HepG2 (cell line): ENCODE results near the gene NIFK. TPM values are rescaled to one million over a fixed set of nuclear protein-coding genes. Genes with fewer than 3 reads are reported as not detected.

Experiments used
- ARID2 ChIP-seq: sonication (generic); formaldehyde crosslinking; IDR thresholded peaks from 2 replicates; pipeline ENCODE4 v1.8.1; 2022; ENCODE audit warnings: mild to moderate bottlenecking, missing genetic modification reagents, borderline replicate concordance
- ATF3 ChIP-seq: sonication (generic); formaldehyde crosslinking; IDR thresholded peaks from 2 replicates; pipeline ENCODE4 v1.4.0; 2020; ENCODE audit warnings: missing genetic modification reagents
- BATF2 ChIP-seq: sonication (generic); formaldehyde crosslinking; IDR thresholded peaks from 2 replicates; pipeline ENCODE4 v1.8.0; 2022; ENCODE audit warnings: mild to moderate bottlenecking, missing genetic modification reagents, moderate library complexity
- CENPBD1 ChIP-seq: sonication (generic); formaldehyde crosslinking; IDR thresholded peaks from 2 replicates; pipeline ENCODE4 v1.8.0; 2022; ENCODE audit warnings: missing genetic modification reagents, low read depth, mild to moderate bottlenecking, borderline replicate concordance
- FOXJ3 ChIP-seq: sonication (generic); formaldehyde crosslinking; IDR thresholded peaks from 2 replicates; pipeline ENCODE4 v1.4.0; 2020; ENCODE audit warnings: missing genetic modification reagents, mild to moderate bottlenecking, borderline replicate concordance
- HIVEP1 ChIP-seq: sonication (generic); formaldehyde crosslinking; IDR thresholded peaks from 2 replicates; pipeline ENCODE4 v1.4.0; 2020; ENCODE audit warnings: mild to moderate bottlenecking, missing genetic modification reagents
- JARID2 ChIP-seq: sonication (generic); formaldehyde crosslinking; IDR thresholded peaks from 2 replicates; pipeline ENCODE4 v1.8.1; 2023; ENCODE audit warnings: missing genetic modification reagents, inconsistent platforms; ENCODE audit not compliant: insufficient replicate concordance
- KDM2A ChIP-seq: sonication (generic); formaldehyde crosslinking; IDR thresholded peaks from 2 replicates; pipeline ENCODE4 v1.4.0; 2020; ENCODE audit warnings: low read depth, missing genetic modification reagents, borderline replicate concordance
- KDM5B ChIP-seq: sonication (generic); formaldehyde crosslinking; IDR thresholded peaks from 2 replicates; pipeline ENCODE4 v1.4.0; 2020; ENCODE audit warnings: missing genetic modification reagents, mild to moderate bottlenecking, borderline replicate concordance
- KLF15 ChIP-seq: sonication (generic); formaldehyde crosslinking; IDR thresholded peaks from 2 replicates; pipeline ENCODE4 v1.8.1; 2023; ENCODE audit warnings: borderline replicate concordance, mild to moderate bottlenecking, inconsistent platforms, missing genetic modification reagents, mixed read lengths
- MIER3 ChIP-seq: IDR thresholded peaks from 2 replicates; pipeline ENCODE4 v1.6.1; 2016; ENCODE audit warnings: missing compliant biosample characterization, borderline replicate concordance
- NCOA2 ChIP-seq: sonication (generic); formaldehyde crosslinking; IDR thresholded peaks from 2 replicates; pipeline ENCODE4 v1.8.0; 2022; ENCODE audit warnings: inconsistent platforms
- PTBP1 ChIP-seq: fragments of 200-400 bp; formaldehyde crosslinking; IDR thresholded peaks from 2 replicates; pipeline ENCODE4 v1.6.1; 2018; ENCODE audit warnings: low read length, low read depth; ENCODE audit not compliant: poor library complexity, severe bottlenecking
- RARA ChIP-seq: IDR thresholded peaks from 2 replicates; pipeline ENCODE4 v1.6.1; 2016; ENCODE audit warnings: missing genetic modification reagents, missing compliant biosample characterization
- RELA ChIP-seq: sonication (generic); formaldehyde crosslinking; IDR thresholded peaks from 2 replicates; pipeline ENCODE4 v1.4.0; 2020; ENCODE audit warnings: missing genetic modification reagents
- SIX4 ChIP-seq: sonication (generic); formaldehyde crosslinking; IDR thresholded peaks from 2 replicates; pipeline ENCODE4 v1.4.0; 2020; ENCODE audit warnings: missing genetic modification reagents
- TGIF2 ChIP-seq: IDR thresholded peaks from 2 replicates; pipeline ENCODE4 v1.6.1; 2016; ENCODE audit warnings: control low read depth, missing compliant biosample characterization
- TRAFD1 ChIP-seq: sonication (generic); formaldehyde crosslinking; IDR thresholded peaks from 2 replicates; pipeline ENCODE4 v1.5.1; 2020; ENCODE audit warnings: missing genetic modification reagents, mild to moderate bottlenecking, borderline replicate concordance
- ZEB1 ChIP-seq: IDR thresholded peaks from 2 replicates; pipeline ENCODE4 v1.6.1; 2012; ENCODE audit warnings: mild to moderate bottlenecking, low read depth, inconsistent platforms; ENCODE audit not compliant: insufficient replicate concordance
- ZFAT ChIP-seq: sonication (generic); formaldehyde crosslinking; conservative IDR thresholded peaks from 2 replicates; pipeline ENCODE4 v1.8.1; 2023; ENCODE audit warnings: missing genetic modification reagents, inconsistent platforms
- ZNF543 ChIP-seq: sonication (generic); formaldehyde crosslinking; IDR thresholded peaks from 2 replicates; pipeline ENCODE4 v1.4.0; 2020; ENCODE audit warnings: mild to moderate bottlenecking, missing genetic modification reagents
- ZNF672 ChIP-seq: sonication (generic); formaldehyde crosslinking; IDR thresholded peaks from 2 replicates; pipeline ENCODE4 v1.8.1; 2022; ENCODE audit warnings: missing genetic modification reagents
- ZNF75D ChIP-seq: sonication (generic); formaldehyde crosslinking; IDR thresholded peaks from 2 replicates; pipeline ENCODE4 v1.8.1; 2023; ENCODE audit warnings: missing genetic modification reagents, mild to moderate bottlenecking, borderline replicate concordance
- ZSCAN12 ChIP-seq: sonication (generic); formaldehyde crosslinking; IDR thresholded peaks from 2 replicates; pipeline ENCODE4 v1.9.0; 2021; ENCODE audit warnings: mild to moderate bottlenecking, missing genetic modification reagents
- polyA plus RNA-seq, 8 experiments: library from polyadenylated mRNA; depleted of rRNA in 3 of 8; stranded (reverse) in 7 of 8; unstranded in 1 of 8; fragments of >200 nt; fragmentation: Illumina TruSeq in 4 of 8; extraction: Trizol in 4 of 8; gene quantifications; 2 replicates each; pipeline versions ENCODE4 v1.2.1 to v1.2.3, GENCODE V29; 2011 to 2016; ENCODE audit warnings: low read depth in 4 of 8, missing spikeins in 1 of 8, mixed read lengths in 1 of 8; ENCODE audit not compliant: insufficient read depth in 1 of 8
- total RNA-seq, 5 experiments: library from RNA; depleted of rRNA; stranded (reverse); fragments of >200 nt; fragmentation: Illumina TruSeq; extraction: Trizol; gene quantifications; 2 replicates each; pipeline ENCODE4 v1.2.3, GENCODE V29; 2016; ENCODE audit warnings: low read depth in 1 of 5

Gene NIFK
- total and polyA plus RNA-seq, 2 of the 13 experiments (the other 11 are each of a cell fraction or from before 2014, with no cell fraction given) = 19.6 to 105 TPM

GRCh38 chr2:121755237-121756111 is 18.8 kb upstream of the NIFK start, which contains the start of gene TSN (continued):
- TF ChIP-seq ZSCAN12 (CRISPR knock-in tag) (no peak), ZNF543 (CRISPR knock-in tag) (peak; percentile 77), RARA (CRISPR knock-in tag) (peak; percentile 11; the same call in 1 of the 2 replicates), PTBP1 (peak; percentile 40), JARID2 (peak; percentile 54), ATF3 (CRISPR knock-in tag) (peak; percentile 64; the same call in 1 of the 2 replicates), NCOA2 (CRISPR knock-in tag) (peak; percentile 54; the same call in 1 of the 2 replicates), HIVEP1 (CRISPR knock-in tag) (peak; percentile 79), ZNF672 (CRISPR knock-in tag) (no peak), FOXJ3 (CRISPR knock-in tag) (no peak), MIER3 (CRISPR knock-in tag) (peak; percentile 98), ARID2 (CRISPR knock-in tag) (peak; percentile 74; the same call in 1 of the 2 replicates), TRAFD1 (CRISPR knock-in tag) (0 out of 2 replicates have a peak, but pooled peaks have one; percentile 21), ZEB1 (peak; percentile 47), RELA (CRISPR knock-in tag) (peak; percentile 87), KDM2A (CRISPR knock-in tag) (peak; percentile 99), TGIF2 (CRISPR knock-in tag) (peak; percentile 98), ZFAT (CRISPR knock-in tag) (no peak), KDM5B (peak; percentile 97), KLF15 (CRISPR knock-in tag) (peak; percentile 67; the same call in 1 of the 2 replicates), BATF2 (no peak; the same call in 1 of the 2 replicates), CENPBD1 (CRISPR knock-in tag) (no peak; the same call in 1 of the 2 replicates), ZNF75D (CRISPR knock-in tag) (no peak), SIX4 (peak; percentile 57; the same call in 1 of the 2 replicates)
